ENCODE data around the gene ABLIM3. TPM values are rescaled to one million over a fixed set of nuclear protein-coding genes. Genes with fewer than 3 reads are reported as not detected.

ABLIM3 gene
- total and polyA plus RNA-seq, 2 experiments from 2014 or later: 0.19 to 2.2 TPM

- Mint-ChIP-seq H3K36me3 (ENCODE audit: low read depth) (no peaks in the 10 kb centered on the region), H3K9me3 (no peaks in the 10 kb centered on the region), H3K27ac (no peak overlapping the region), H3K4me3 (no peak overlapping the region), H3K4me1 (no peaks in the 10 kb centered on the region), H3K27me3 (ENCODE audit: insufficient read depth, low read depth, poor library complexity) (peaks cover 2% of the 10 kb centered on the region)
- no peaks in the 10 kb centered on the region for H3K27me3 ChIP-seq (ENCODE audit: insufficient read depth)
- H3K79me2 ChIP-seq (replicated peaks; ENCODE audit: insufficient read depth): no peaks in the 10 kb centered on the region
- ATAC-seq: no peak
- no peaks in the 10 kb centered on the region for H3K36me3 ChIP-seq (ENCODE audit: insufficient read depth)
- H3K27ac ChIP-seq (ENCODE audit: low read depth): no peak overlapping the region
- H3K4me3 ChIP-seq: no peak overlapping the region
- H3K9me2 ChIP-seq (ENCODE audit: insufficient read depth): no peaks in the 10 kb centered on the region
- H3F3A ChIP-seq (replicated peaks; ENCODE audit: low read depth): no peaks in the 10 kb centered on the region
- TF ChIP-seq POLR2AphosphoS5 (IDR thresholded peaks at IDR 0.05; ENCODE audit: low read depth) (no peak), ZNF462 (CRISPR knock-in tag; IDR thresholded peaks at IDR 0.05) (no peak), ETS1 (IDR thresholded peaks at IDR 0.05) (no peak), STAT1 (IDR thresholded peaks at IDR 0.05; ENCODE audit: unreplicated experiment) (no peak), ZNF114 (CRISPR knock-in tag; IDR thresholded peaks at IDR 0.05) (no peak), CREB1 (CRISPR knock-in tag; IDR thresholded peaks at IDR 0.05; ENCODE audit: low read depth) (no peak)
- no peaks in the 10 kb centered on the region for H3K4me1 ChIP-seq (ENCODE audit: insufficient read depth)
- DNase-seq (ENCODE audit: low spot score): no peak
- H4K20me1 ChIP-seq (replicated peaks; ENCODE audit: insufficient read depth): no peaks in the 10 kb centered on the region
- no peak overlapping the region for H2AFZ ChIP-seq
- no peak overlapping the region for H3K4me2 ChIP-seq
Measured at GRCh38 chr5:149303210-149303609, 161.9 kb downstream of the ABLIM3 start.

Measured in GM23338 (cell line).